ENCODE results near the gene CTXN3.
"Not testable (repeated sequence)": the region's sequence is repeated elsewhere in the genome, so short reads cannot be mapped to it uniquely, and the experiment has no call there.

Gene CTXN3

GRCh38 chr5:127667926-127668325 is 19.0 kb downstream of the CTXN3 start:
- Histone ChIP-seq H3K27ac (ENCODE audit: low read length) (no peak overlapping the region), H3K9ac (ENCODE audit: low read depth, low read length) (no peak overlapping the region), H3K4me1 (ENCODE audit: insufficient read depth, low read length) (no peaks in the 10 kb centered on the region), H3K4me3 (ENCODE audit: low read depth in 1 of 2, low read length in 2 of 2) (no peak overlapping the region), H3K27me3 (ENCODE audit: insufficient read depth, low read length, poor library complexity) (no peaks in the 10 kb centered on the region), H3K4me2 (ENCODE audit: insufficient read depth, low read length) (no peak overlapping the region), H2AFZ (ENCODE audit: low read depth, low read length) (no peak overlapping the region), H3K9me3 (ENCODE audit: insufficient read depth, low read length, severe bottlenecking) (no peaks in the 10 kb centered on the region), H4K20me1 (ENCODE audit: insufficient read depth, low read length) (no peaks in the 10 kb centered on the region), H3K36me3 (ENCODE audit: insufficient read depth, low read length) (no peaks in the 10 kb centered on the region), H3K79me2 (ENCODE audit: insufficient read depth, low read length) (no peaks in the 10 kb centered on the region)
- TF ChIP-seq EZH2 (IDR thresholded peaks at IDR 0.05; ENCODE audit: borderline replicate concordance, low read depth, low read length, severe bottlenecking) = no peak
- TF ChIP-seq CTCF (IDR thresholded peaks at IDR 0.05; ENCODE audit: borderline replicate concordance, extremely low read depth, low read length, poor library complexity, severe bottlenecking) = no peak
- DNase-seq (no peak), ATAC-seq (ENCODE audit: insufficient read depth, low read depth) (no peak)

- H3K9me3 ChIP-seq (ENCODE audit: insufficient read depth, low read length, severe bottlenecking) = no peaks in the 10 kb centered on the region
These were observed 22.3 kb downstream of the CTXN3 start for GRCh38 chr5:127671218-127671617.

GRCh38 chr5:127673117-127673800 is 24.4 kb downstream of the CTXN3 start:
- Histone ChIP-seq H3K9ac (ENCODE audit: low read depth, low read length) (no peak overlapping the region), H3K9me3 (ENCODE audit: insufficient read depth, low read length, severe bottlenecking) (no peaks in the 10 kb centered on the region), H3K79me2 (ENCODE audit: insufficient read depth, low read length) (no peaks in the 10 kb centered on the region), H3K4me1 (ENCODE audit: insufficient read depth, low read length) (no peaks in the 10 kb centered on the region), H3K27me3 (ENCODE audit: insufficient read depth, low read length, poor library complexity) (no peaks in the 10 kb centered on the region), H3K36me3 (ENCODE audit: insufficient read depth, low read length) (no peaks in the 10 kb centered on the region), H3K4me2 (ENCODE audit: insufficient read depth, low read length) (no peak overlapping the region), H4K20me1 (ENCODE audit: insufficient read depth, low read length) (no peaks in the 10 kb centered on the region), H3K27ac (ENCODE audit: low read length) (no peak overlapping the region), H3K4me3 (ENCODE audit: low read depth in 1 of 2, low read length in 2 of 2) (no peak overlapping the region), H2AFZ (ENCODE audit: low read depth, low read length) (no peak overlapping the region)
- TF ChIP-seq EZH2 (IDR thresholded peaks at IDR 0.05; ENCODE audit: borderline replicate concordance, low read depth, low read length, severe bottlenecking) (no peak), CTCF (IDR thresholded peaks at IDR 0.05; ENCODE audit: borderline replicate concordance, extremely low read depth, low read length, poor library complexity, severe bottlenecking) (no peak)
- DNase-seq (no peak), ATAC-seq (ENCODE audit: insufficient read depth, low read depth) (no peak)

More at GRCh38 chr5:127671218-127671617, 22.3 kb downstream of the CTXN3 start:
- H4K20me1 ChIP-seq (ENCODE audit: insufficient read depth, low read length) = no peaks in the 10 kb centered on the region
- H3K27me3 ChIP-seq (ENCODE audit: insufficient read depth, low read length, poor library complexity) = no peaks in the 10 kb centered on the region
- ATAC-seq (ENCODE audit: insufficient read depth, low read depth) (no peak), DNase-seq (no peak)
- H3K4me1 ChIP-seq (ENCODE audit: insufficient read depth, low read length) = no peaks in the 10 kb centered on the region
- H3K9ac ChIP-seq (ENCODE audit: low read depth, low read length) = no peak overlapping the region
- H3K4me3 ChIP-seq (ENCODE audit: low read depth in 1 of 2, low read length in 2 of 2) = no peak overlapping the region
- no peaks in the 10 kb centered on the region for H3K79me2 ChIP-seq (ENCODE audit: insufficient read depth, low read length)
- TF ChIP-seq CTCF (IDR thresholded peaks at IDR 0.05; ENCODE audit: borderline replicate concordance, extremely low read depth, low read length, poor library complexity, severe bottlenecking) (no peak), EZH2 (IDR thresholded peaks at IDR 0.05; ENCODE audit: borderline replicate concordance, low read depth, low read length, severe bottlenecking) (no peak)
- H3K36me3 ChIP-seq (ENCODE audit: insufficient read depth, low read length) = no peaks in the 10 kb centered on the region
- H2AFZ ChIP-seq (ENCODE audit: low read depth, low read length) = no peak overlapping the region
- no peak overlapping the region for H3K27ac ChIP-seq (ENCODE audit: low read length)
- H3K4me2 ChIP-seq (ENCODE audit: insufficient read depth, low read length) = no peak overlapping the region

- not testable (repeated sequence) for DNase-seq; H3K4me2 ChIP-seq (ENCODE audit: insufficient read depth, low read length); H4K20me1 ChIP-seq (ENCODE audit: insufficient read depth, low read length); ATAC-seq (ENCODE audit: insufficient read depth, low read depth); H2AFZ ChIP-seq (ENCODE audit: low read depth, low read length); H3K9ac ChIP-seq (ENCODE audit: low read depth, low read length); H3K4me1 ChIP-seq (ENCODE audit: insufficient read depth, low read length); H3K4me3 ChIP-seq (ENCODE audit: low read depth in 1 of 2, low read length in 2 of 2); H3K27me3 ChIP-seq (ENCODE audit: insufficient read depth, low read length, poor library complexity); H3K79me2 ChIP-seq (ENCODE audit: insufficient read depth, low read length); H3K36me3 ChIP-seq (ENCODE audit: insufficient read depth, low read length); H3K9me3 ChIP-seq (ENCODE audit: insufficient read depth, low read length, severe bottlenecking); H3K27ac ChIP-seq (ENCODE audit: low read length)
These were observed 28.1 kb downstream of the CTXN3 start for GRCh38 chr5:127676951-127677350.

GRCh38 chr5:127679691-127680330 is 30.9 kb downstream of the CTXN3 start:
- H3K27me3 ChIP-seq (ENCODE audit: insufficient read depth, low read length, poor library complexity); H3K79me2 ChIP-seq (ENCODE audit: insufficient read depth, low read length); H2AFZ ChIP-seq (ENCODE audit: low read depth, low read length); ATAC-seq (ENCODE audit: insufficient read depth, low read depth); H3K4me3 ChIP-seq (ENCODE audit: low read depth in 1 of 2, low read length in 2 of 2); H3K27ac ChIP-seq (ENCODE audit: low read length); H3K4me2 ChIP-seq (ENCODE audit: insufficient read depth, low read length); DNase-seq; H3K4me1 ChIP-seq (ENCODE audit: insufficient read depth, low read length); H3K9me3 ChIP-seq (ENCODE audit: insufficient read depth, low read length, severe bottlenecking); H3K9ac ChIP-seq (ENCODE audit: low read depth, low read length); H4K20me1 ChIP-seq (ENCODE audit: insufficient read depth, low read length); H3K36me3 ChIP-seq (ENCODE audit: insufficient read depth, low read length): not testable (repeated sequence)
